Measurements from ENCODE around the gene ACSF3.

DNA sequence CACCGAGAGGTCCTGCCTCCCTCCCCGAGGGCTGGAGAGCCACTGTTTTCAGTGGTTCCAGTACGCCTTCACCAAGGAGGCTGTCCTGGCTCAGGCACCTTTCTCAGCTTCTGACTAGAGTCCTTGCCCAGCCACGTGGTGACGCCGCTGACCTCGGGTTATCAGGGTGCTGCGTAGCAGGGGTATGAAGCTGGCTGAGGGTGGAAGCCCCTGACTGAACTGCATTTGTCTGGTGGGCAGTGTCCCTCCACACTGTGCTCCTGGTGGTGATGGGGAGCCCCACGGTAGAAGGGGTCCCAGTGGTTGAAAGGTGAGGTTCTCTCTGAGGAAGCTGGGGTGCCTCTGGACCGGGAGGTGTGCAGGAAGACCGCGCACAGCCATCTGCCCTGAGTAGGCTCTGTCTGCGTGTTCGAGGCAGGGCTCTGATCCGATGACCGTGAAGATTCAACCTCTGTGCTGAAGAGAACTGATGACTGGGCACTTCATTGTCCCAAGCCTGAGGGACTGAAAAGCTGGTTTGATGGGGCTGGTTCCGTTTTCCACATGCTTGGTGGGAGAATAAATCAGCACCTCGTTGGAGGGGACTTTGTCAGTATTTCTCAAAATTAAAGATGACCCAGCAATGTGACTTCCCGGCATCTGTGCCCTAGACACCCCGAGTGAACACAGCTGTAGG is 2.5 kb downstream of the ACSF3 start:
- no peak for TF ChIP-seq EZH2 (IDR thresholded peaks at IDR 0.05)
- TF ChIP-seq, protein P1, sequence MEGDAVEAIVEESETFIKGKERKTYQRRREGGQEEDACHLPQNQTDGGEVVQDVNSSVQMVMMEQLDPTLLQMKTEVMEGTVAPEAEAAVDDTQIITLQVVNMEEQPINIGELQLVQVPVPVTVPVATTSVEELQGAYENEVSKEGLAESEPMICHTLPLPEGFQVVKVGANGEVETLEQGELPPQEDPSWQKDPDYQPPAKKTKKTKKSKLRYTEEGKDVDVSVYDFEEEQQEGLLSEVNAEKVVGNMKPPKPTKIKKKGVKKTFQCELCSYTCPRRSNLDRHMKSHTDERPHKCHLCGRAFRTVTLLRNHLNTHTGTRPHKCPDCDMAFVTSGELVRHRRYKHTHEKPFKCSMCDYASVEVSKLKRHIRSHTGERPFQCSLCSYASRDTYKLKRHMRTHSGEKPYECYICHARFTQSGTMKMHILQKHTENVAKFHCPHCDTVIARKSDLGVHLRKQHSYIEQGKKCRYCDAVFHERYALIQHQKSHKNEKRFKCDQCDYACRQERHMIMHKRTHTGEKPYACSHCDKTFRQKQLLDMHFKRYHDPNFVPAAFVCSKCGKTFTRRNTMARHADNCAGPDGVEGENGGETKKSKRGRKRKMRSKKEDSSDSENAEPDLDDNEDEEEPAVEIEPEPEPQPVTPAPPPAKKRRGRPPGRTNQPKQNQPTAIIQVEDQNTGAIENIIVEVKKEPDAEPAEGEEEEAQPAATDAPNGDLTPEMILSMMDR (IDR thresholded peaks at IDR 0.05) = no peak

Data from neural progenitor cell (in vitro differentiated cells).